Mucosa of gallbladder (tissue), 1 donor: ENCODE data around the gene EIF3D. TPM values are rescaled to one million over a fixed set of nuclear protein-coding genes. Genes with fewer than 3 reads are reported as not detected.
"Not testable (repeated sequence)": the region's sequence is repeated elsewhere in the genome, so short reads cannot be mapped to it uniquely, and the experiment has no call there.

Experiments used
- DNase-seq: peaks from one replicate; pipeline ENCODE4 v3.0.0-alpha.2; 2020; ENCODE audit warnings: low spot score
- total RNA-seq: library from RNA; stranded (reverse); gene quantifications from one replicate; pipeline ENCODE4 v1.2.1, GENCODE V29; 2021
- donor health status: DM: no; HTN: no; CAD: no.

EIF3D gene
- total RNA-seq, 1 donor from 2014 or later, result 125 TPM

DNA sequence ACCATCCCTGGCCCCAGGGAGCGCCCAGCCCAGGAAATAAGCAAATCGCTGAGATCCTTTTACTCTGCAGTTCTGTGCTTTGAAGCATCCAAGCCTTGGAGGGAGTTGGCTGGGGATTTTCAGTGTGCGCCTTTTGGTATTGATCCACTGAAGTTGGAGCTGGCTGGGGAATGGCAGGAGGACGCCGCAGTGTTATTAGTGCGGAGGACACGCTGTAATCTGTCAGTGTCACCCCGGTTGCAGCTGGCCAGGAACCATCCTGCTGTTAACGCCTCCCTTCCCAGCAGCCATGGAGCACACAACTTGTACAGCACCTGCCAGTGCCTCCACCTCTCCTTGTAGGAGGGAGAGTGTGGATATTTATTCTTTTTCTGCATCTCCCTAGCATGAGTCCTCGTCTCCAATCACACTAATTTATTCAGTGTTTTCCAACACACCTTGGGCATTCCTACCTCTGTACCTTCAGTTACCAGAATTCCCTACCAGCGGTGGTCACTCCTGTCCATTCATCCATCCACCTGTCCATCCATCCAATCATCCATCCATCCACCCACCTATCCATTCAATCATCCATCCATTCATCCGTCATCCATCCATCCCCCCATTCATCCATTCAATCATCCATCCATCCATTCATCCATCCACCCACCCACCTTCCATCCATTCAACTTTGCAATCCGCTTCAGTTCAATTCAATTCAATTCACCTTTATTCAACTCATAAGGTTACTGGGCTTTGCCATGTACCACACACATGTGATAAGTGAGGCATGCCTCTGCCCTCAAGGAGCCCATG, 21.9 kb upstream of the EIF3D start:
- no peak for DNase-seq

DNA sequence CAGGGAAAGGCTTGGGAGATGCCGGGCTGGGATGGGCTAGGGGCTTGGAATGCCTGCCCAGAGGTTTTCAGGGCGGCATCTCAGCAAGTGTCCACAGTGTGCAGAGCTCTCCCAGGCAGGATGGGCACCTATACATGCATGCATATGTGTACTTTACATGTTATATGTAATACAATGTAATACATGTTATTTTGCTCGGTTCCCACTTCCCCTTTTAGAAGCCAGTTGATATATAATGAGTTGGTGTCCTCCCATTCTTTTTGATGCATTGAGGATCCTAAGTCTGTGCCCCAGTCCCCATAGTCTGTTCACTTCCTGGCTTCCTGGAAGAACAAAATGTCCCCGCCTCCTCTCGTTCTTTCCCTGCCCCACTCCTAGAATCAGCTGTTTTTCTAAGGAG, 20.1 kb upstream of the EIF3D start:
- DNase-seq, result no peak

DNA sequence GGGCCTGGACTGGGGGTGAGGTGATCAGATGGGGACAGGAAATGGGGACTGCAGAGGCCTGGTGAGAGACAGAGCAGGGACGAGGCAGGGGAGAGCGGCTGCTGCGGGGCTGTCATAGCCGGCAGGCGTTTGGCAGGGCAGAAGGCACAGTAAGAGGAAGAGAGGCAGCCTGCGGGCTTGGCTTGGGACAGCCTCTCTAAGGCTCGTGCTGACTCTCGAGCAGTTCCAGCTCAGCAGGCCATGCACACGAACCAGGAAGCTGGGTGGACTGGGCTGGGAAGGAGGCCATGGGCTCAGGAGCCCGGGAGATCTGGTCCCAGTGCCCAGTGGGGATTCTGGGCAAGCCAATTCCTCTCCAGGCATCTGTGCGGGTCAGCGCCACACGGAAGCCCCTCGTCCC, 19.6 kb upstream of the EIF3D start:
- DNase-seq, result no peak

DNA sequence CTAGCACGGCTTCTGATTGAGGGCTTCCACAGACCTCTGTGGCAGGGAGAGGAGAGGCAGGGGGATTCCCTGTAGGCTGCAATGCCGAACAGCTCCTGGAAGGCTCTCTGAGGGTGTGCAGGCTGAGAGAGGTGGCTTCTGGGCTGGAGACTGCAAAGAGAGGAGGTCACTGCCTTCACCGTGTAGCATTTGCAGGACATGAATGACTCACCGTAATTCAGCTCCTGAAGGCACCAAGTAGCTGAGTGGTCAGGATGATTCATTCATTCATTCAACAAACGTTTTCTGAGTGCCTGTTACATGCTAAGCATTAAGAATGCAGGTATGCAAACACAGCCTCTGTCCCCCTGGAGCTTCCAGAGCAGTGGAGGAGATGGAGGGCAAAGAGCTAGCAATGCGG, 18.0 kb upstream of the EIF3D start:
- no peak for DNase-seq

DNA sequence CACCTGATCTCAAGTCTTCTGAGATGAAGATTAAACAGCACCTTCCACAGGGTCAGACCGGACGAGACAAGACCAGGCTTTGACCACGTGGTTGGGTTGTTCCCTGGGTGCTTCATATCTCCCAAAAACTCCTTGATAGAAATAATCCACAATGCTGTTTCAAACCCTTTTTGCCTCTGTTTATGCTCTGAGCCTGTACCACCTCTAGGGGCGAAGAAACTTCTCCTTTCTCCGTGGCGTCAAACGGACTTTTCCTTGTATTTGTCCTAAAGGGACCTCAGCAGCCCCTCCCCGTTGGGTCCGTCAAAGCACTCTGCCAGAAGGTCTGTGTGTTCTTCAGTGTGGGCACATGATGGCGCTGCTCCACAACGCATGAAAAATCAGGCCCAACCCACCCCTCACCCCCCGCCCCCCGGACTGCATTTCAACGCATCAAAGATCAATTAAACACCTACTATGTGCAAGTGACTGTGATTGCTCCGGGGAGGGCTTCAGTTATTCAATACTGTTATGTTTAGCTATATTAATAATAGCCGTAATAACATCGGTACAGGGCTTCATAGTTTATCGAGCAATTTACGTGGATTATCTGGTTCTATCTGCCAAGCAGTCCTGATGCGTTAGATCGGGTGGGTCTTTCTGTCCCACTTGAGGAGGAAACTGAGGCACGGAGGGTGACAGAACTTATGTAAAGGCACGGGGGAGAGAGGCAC, 17.3 kb upstream of the EIF3D start:
- DNase-seq, result no peak

DNA sequence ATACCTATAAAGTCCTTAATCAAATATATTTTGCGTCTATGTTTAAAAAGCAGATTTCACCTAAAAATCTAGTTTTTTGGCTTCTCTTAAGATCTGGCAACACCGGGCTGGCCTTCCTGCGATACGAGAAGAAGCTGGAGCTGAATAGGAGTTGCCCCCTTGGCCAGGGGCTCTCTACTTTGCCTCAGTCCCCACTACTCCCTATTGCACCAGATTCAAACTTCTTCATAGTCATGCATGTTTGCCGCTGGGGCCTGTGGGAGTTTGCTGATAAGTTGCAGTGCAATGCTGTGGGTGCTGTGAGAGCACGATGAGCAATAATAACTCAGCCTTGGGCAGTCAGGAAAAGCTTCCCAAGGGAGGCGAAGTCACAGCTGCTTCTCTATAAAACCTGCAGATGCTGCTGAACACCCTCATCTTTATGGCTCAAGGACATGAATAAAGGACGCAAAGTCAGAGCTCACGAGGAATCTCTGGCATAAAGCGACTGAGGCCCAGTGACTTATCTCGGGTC, 15.2 kb upstream of the EIF3D start:
- no peak for DNase-seq

DNA sequence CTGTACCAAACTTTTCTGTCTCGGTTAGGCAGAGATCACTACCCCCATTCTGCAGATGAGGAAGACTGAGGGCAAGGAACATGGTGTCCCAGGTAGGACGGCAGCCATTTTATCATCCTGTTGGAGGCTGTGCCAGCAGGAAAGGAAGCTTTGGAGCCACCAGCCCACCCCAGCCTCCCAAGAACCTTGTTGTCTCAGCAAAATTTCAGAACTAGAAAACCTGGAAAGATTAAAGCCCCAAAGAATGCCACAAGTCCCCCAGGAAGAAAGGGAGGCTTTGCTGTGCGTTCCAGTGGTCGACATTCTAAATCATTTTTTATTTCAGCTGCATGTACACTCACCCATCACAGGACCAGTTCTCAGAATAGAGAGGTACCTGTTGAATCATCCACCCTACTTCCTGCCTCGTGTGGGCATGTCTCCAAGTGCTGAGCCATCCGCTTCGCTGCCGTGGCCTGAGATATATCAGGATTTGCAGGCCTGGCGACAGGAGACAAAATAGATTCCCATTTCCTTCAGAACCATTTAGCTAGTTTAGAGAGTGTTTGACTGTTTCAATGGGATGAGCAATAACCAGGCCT, 13.0 kb upstream of the EIF3D start:
- peak; percentile 50 for DNase-seq

DNA sequence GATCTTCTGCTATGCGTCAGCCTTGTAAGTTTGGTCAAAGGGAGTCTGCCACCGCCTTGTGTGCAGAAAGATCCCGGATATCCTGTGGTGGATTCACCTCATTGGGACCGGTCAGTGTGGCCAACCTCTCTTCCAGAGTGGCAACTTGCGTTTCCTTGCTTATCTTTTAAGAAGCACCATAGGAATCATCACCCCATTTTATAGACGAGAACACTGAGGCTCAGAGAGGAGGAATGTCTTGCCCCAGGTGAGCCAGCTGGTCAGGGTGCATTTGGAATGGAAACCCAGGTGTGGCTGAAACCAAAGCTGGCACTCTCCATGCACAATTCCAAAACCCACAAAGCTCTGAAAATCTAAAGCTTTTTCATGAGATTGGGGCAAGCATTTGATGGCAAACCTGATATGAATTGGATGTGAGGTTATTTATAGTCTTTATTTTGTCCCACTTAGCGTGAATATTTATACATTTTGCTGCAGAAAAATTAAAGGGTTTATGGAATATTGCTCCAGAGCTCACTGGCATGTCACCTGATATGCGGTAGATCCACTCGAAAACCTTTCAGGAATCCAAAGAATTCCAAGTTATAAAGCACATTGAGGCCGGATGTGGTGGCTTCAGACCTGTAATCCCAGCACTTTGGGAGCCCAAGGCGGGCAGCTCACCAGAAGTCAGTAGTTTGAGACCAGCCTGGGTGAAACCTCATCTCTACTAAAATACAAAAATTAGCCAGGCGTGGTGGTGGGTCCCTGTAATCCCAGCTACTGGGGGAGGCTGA, 12.1 kb upstream of the EIF3D start:
- no peak for DNase-seq

DNA sequence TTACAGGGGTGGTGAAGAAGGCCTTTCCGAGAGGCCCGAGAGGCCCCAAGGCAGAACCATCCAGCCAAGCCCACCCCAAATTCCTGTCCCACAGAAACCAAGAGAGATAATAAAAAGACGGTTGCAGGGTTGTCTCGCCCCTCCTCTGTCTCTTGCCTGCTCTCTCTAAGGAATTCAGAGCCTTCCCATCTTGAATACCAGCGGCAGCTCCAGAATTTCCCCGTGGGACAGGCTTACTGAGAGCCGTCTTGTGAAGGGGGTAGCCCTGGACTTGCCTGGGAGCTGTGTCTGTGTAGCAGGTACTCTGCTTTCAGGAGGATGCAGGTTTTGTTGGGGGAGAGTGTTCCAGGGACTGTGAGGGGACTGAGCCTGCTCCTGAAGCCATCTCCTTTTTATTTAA, 9.6 kb upstream of the EIF3D start:
- DNase-seq, result no peak

DNA sequence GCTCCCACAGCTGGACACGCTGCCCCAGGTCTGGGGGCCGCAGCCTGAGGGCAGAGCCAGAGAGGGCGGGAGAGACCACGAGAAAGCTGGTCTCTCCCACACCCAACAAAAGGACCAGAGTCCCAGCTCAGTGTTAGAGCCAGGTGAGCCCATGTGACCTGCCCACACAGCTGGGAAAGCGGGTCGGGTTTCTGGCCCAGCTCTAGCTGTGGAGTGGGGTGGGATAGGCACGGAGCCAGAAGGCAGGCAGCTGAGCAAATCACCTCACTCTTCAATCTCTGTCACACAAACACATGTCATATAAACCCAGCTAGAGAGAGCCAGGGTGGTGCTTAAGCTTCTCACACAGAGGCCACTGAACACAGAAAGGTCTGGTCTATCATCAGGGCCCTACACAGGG, 7.8 kb upstream of the EIF3D start:
- DNase-seq, result no peak

DNA sequence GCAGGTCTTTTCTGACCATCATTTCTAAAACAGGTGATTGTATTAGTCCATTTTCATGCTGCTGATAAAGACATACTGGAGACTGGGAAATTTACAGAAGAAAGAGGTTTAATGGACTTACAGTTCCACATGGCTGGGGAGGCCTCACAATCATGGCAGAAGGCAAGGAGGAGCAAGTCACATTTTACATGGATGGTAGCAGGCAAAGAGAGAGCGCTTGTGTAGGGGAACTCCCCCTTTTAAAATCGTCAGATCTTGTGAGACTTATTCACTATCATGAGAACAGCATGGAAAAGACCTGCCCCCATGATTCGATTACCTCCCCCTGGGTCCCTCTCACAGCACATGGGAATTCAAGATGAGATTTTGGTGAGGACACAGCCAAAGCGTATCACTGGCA, 4.4 kb upstream of the EIF3D start:
- DNase-seq, result not testable (repeated sequence)

DNA sequence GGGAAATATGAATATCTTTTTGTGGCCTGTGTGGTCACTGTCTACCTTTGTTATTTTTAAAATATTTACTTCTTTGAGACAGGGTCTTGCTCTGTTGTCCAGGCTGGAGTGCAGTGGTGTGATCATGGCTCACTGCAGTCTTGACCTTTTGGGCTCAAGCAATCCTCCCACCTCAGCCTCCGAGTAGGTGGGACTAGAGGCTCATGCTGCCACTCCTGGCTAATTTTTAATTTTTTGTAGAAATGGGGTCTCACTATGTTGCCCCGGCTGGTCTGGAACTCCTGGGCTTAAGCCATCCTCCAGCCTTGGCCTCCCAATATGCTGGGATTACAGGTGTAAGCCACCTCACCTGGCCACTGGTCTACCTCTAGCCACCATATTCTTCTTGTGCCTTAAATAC, 3.5 kb upstream of the EIF3D start:
- DNase-seq, result no peak

DNA sequence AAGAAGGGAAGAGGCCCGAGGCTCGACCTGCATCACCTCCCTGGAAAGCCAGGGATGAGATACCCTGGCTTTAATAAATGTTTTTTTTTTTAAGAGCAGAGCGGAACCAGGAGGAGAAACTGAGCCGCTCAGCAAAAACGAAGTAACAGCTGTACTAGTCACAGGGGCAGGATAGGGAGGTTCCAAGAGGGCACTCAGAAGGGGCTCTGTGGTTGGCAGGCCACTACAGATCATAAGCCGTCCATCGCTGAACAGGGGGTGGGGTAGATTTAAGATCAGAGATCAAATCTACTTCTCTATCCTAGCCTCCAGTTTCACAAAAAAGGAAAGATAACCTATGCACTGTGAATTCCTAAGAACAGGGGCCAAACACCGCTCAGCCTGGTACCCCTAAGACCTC, 625 bp downstream of the EIF3D start:
- DNase-seq, result no peak

DNA sequence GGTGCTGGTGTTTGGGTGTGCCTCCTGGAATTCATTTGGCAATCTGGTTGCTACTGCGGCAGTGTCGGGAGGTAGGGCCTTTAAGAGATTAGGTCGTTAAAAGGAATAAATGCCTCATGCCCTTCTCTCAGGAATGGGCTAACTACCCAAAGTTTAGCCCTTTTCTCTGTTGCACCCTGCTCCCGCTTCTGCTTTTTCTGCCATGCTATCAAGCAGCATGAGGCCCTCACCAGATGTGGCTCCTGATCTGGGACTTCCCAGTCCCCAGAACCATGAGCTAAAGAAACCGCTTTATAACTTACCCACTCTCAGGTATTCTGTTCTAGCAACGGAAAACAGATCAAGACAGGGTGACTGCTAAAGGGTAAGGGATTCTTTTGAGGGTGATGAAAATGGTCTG, 6.3 kb downstream of the EIF3D start:
- no peak for DNase-seq

DNA sequence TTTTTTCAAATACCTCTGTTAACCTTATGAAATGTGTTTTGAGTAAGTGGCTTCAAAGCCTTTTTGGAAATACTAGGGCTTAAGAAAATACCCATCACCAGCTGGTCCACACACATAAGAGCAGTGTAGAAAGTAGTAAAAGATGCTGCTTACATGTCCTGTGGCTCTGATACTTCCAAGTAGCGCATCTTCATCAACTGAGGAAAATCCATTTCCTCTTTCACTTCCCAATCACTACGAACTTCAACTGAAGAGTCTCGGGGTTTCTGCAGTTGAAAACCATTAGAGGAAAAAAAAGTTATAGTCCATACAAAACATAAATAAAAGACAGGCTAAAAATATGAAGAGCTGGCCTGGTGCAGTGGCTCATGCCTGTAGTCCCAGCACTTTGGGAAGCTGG, 8.5 kb downstream of the EIF3D start:
- DNase-seq, result no peak

DNA sequence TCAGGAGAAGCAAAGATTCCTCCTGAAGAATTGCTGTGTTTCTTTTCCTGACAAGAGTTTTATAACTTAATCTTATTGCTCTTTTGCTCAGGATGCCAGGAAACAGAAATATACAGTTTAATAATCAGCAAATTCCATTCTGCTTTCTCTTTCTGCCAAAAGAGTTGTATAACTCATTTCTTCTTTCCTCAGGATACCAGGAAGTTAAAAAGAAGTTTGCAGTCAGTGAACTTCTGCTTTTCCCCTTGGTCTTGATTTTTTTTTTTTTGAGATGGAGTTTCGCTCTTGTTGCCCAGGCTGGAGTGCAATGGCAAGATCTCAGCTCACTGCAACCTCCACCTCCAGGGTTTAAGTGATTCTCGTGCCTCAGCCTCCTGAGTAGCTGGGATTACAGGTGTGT, 9.1 kb downstream of the EIF3D start:
- not testable (repeated sequence) for DNase-seq

DNA sequence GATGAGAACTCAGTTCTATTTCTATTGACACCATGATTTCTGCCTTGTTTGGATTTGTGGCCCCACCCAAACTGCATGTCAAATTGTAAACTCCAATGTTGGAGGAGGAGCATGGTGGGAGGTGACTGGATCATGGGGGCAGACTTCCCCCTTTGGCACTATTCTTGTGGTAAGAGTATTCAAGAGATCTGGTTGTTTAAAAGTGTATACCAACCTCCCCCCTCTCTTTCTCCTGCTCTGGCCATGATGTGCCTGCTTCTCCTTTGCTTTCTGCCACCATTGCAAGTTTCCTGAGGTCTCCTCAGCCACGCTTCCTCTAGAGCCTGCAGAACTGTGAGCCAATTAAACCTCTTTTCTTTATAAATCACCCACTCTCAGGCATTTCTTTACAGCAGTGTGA, 14.2 kb downstream of the EIF3D start:
- no peak for DNase-seq

DNA sequence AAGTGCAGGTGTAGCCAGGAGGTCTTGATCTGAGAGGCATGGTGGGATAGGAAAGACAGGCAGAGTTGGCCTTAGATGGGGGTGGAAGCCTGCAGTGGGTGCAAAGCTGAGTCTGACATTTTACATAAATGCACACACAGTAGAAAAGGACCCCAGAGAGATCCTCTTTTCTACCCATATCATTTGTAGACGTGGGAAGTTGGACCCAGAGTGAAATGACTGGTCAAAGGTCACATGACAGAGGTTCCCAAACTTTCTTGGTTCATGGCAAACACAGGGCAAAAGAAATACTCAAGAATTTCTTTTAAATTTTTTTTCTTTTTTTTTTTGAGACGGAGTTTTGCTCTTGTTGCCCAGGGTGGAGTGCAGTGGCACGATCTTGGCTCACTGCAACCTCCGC, 16.0 kb downstream of the EIF3D start:
- no peak for DNase-seq

DNA sequence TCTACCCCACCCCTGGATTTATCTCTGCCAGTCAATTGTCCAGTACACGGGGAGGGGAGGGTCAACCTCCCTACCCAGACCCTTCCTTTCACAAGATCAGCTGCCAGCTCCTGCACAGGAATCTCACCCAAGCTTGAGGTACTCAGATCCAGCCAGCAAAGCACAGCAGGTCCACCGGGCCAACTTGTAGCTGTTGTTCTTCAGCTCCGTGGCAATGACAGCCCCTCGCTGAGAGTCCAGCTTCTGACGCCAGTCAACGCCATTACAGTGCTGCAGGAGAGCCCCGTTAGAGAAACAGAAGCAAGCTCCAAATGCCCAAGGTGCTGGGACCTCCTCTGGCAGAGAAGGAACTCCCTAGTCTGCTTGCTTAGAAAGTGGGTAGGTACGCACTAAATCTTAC, 16.6 kb downstream of the EIF3D start:
- no peak for DNase-seq

DNA sequence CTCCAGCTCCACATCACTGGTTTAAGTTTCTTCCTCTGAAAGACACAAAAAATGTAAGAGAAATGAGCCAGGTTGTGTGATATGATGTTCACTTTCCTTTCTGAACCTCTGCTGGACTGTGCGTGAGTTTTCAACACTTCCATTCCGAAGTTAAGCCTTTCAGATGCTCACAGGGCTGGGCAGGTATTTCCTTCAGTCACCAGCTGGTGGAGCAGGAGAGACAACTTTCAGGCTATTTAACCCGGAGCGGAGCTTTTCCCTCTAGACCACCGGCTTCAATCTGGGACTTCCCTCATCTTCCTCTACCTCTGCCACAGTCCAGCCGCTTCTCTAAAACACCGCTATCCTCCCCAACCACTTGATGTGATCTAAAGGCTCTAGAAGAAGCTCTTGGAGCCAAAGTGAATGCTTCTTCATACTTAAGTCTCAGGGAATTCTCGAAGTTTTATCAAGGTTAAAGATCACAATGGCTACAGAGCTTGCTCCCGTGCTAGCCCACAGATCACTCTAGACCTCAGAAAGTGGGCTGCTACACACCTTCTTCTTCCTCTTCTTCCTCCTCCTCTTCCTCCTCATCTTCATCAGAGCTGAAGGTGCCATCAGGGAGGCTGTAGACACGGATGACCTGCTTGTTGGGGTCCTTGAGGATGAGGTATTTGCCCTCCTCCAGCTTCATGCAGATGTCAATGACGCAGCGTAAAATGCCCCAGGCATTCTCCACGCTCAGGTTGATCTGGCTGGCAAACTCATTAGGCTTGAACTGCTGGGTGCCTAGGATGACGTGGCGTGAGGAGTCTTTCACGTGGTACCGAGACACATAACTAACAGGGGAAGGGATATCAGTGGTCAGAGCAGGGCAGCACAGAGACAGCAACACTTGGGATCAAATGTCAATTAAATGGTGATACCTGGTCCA, 17.7 kb downstream of the EIF3D start:
- peak; percentile 35 for DNase-seq

DNA sequence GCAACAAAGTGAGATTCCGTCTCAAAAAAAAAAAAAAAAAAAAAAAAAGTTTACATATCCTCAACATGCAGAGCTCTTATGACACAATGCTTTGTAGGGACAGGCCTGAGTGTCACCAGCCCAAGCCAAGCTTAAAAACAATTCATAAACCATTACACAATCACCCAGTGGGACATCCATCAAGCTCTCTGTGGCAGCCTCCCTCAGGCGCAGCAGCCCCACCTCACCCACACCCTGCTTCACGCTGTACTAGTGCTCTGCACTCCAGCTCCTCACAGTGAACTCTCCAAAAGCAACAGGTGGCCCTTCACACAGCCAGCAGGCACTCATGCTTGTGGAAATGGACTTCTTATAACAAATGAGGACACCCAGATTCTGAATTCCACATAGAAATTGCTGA, 18.6 kb downstream of the EIF3D start:
- DNase-seq, result no peak
